DMS114 treated with DMSO at 0.1 percent for 48 hours (cell line): ENCODE data around the gene RGP1.
A peak's percentile ranks its signal among the peaks of the same experiment; 100 is the strongest.

ENCODE experiments used
- DNase-seq: peaks from one replicate; lab custom pipeline; 2025; ENCODE audit not compliant: unreplicated experiment; lab: John Stamatoyannopoulos, UW

The RGP1 gene

GRCh38 chr9:35771075-35771433, 22.0 kb downstream of the RGP1 start:
- DNase-seq = no peak

DNA sequence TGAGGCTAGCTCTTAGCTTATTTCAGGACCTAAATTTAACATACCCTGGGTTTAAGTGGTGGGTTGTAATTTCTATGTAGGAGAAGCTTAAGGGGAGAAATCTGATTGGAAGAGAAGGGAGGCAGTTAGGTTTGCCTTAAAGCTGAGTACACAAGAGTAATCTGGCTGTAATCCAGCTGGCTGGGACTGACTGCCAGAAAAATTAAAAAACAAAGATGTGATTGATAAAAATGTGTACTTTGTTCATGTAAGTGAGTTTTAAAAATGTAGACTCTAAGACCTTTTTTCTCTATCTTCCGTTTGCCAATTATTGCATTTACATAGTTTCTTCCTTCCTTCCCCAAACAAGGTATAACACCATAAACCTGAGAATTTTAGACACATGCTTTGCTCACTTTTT, 22.4 kb downstream of the RGP1 start:
- no peak for DNase-seq

DNA sequence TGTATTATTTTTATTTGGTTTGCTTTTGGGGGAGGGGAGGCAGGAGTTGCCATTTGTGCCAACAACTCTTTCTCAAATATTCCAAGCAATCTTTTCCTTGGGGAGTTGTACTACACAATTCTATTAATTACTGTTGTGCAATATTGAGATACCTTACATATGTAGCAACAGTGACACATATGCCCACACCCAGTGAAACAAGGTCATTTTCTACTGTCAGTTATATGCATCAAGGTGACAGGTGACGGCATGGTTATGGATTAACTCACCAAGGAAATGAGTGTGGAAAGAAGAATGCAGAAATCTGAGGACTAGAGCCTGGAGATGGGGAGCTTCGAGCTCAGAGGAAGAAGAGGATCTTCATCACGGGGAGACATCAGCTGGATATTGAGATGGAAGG, 22.9 kb downstream of the RGP1 start:
- no peak for DNase-seq

DNA sequence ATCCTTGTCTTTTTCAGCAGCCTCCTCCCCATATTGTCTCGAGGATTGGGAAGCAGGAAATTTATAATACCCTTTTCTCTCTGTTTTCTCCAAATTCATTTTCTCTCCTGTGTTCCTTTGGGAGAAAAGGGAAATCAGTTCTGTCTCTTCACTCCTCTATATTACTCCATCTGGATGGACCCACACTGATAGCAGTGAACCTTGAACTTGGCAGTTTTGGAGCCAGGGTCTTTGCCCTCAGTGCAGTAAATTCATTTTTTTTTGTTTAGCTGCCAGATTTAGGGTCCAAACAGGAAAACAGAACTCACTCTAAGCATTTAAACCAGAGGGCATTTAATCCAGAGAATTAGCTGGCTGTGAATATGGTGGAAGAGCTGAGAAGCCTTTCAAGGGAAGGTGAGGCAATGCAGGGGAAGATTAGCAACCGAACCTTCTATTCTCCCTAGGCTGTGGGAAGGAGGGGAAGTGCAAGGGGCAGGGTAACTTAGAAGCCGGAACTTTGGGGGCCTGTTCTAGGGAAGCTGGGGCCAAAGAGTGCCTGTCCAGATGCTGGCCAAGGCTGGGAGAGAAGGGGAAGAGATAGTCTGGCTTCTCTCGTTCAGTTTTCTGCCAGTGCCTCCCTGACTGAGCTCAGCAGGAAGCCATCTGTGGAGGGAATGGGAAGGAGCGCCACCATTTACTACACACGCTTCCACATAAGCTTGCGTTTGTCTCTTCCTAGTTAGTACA, 26.0 kb downstream of the RGP1 start:
- DNase-seq = no peak

GRCh38 chr9:35776018-35776417, 26.9 kb downstream of the RGP1 start:
- no peak for DNase-seq

DNA sequence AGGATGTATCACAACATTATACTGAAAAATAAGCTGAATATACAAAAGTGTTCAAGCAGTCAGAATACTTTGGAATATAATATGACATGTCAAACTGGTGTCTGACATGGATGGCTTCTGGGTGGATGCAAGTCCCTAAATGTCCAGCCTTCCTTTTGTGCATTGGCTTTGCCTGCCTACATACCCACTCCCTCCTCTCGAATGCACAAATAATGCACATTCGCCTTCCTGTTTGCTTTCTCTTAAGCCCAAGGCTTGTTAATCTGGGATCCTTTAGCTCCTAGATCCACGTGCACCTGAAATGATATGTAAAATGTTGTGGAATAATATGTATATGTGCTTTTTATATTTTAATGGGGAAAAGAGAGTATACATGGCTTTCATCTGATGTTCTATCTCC, 29.4 kb downstream of the RGP1 start:
- no peak for DNase-seq

DNA sequence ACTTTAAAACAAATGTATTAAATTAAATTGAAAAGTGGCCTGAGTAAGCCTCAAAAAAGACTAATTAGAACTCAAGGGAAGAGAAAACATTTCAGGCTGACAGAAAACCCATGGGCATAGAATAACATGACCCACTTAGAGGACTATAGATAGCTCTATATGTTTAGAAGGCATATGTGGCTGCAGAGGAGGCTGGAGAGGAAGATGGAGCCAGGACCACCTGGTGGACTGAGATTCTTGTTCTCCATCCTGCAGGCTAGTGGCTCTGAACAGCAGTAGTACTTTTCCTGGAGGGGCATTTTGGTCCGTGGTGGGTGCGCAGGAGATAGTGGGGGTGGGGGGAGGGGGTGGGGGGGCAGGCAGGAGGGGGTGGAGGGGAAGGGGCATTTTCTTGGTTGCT, 32.0 kb downstream of the RGP1 start:
- DNase-seq = no peak

GRCh38 chr9:35783418-35783817, 34.3 kb downstream of the RGP1 start:
- no peak for DNase-seq

- DNase-seq = no peak
Measured at GRCh38 chr9:35789541-35789940, 40.5 kb downstream of the RGP1 start.

DNA sequence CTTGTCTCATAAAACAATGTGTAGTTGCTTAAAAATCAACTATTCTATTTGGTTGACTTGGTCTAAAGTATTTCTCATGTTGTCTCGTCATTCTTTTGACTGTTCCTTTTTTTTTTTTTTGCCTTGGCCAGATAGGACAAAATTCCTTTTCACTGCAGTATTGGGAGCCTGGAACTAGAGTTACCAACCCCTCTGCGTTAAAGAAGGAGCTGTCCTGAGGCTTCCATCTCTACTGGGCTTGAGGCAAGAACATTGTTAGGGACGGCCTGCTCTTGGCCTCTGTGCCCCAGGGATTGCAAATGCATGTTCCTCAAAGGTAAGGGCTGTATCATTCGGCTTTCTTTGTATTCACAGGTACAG, 40.9 kb downstream of the RGP1 start:
- no peak for DNase-seq

GRCh38 chr9:35790385-35791296, 41.6 kb downstream of the RGP1 start:
- DNase-seq = peak; percentile 64

DNA sequence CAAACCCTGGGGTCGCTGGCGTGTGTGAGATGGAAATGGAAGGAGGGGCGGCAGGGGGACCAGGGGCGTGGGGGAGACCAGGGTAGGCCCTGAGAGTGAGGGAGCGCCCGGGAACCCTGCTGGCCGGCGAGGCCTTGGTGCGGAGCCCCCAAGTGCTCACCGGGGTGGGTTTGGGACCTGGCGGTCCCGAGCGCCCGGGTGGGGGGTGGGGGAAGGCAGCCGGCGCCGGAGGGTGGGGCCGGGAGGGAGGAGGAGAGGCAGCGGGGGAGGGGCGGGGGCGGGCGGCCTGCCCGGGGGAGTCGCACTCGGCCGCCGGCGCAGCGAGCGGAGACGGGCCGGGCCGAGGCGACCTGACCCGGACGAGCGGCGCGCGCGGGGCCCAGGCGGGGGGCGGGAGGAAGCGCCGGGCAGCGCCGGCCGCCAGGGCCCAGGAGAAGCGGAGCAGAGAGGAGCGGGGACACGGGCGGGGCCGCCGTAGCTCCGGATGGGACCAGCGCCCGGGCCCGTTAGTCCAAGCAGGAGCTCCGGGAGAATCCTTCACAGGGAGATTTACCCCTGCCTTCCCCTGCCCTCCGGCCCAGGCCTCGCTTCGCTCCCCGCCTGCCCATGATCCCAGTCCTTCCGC, 42.3 kb downstream of the RGP1 start, which contains the start of gene NPR2:
NPR2 (plus strand) TSS at position 295 of the 625 bp plus-strand sequence. CDS start 818 bp downstream, outside the sequence.
- no peak for DNase-seq

DNA sequence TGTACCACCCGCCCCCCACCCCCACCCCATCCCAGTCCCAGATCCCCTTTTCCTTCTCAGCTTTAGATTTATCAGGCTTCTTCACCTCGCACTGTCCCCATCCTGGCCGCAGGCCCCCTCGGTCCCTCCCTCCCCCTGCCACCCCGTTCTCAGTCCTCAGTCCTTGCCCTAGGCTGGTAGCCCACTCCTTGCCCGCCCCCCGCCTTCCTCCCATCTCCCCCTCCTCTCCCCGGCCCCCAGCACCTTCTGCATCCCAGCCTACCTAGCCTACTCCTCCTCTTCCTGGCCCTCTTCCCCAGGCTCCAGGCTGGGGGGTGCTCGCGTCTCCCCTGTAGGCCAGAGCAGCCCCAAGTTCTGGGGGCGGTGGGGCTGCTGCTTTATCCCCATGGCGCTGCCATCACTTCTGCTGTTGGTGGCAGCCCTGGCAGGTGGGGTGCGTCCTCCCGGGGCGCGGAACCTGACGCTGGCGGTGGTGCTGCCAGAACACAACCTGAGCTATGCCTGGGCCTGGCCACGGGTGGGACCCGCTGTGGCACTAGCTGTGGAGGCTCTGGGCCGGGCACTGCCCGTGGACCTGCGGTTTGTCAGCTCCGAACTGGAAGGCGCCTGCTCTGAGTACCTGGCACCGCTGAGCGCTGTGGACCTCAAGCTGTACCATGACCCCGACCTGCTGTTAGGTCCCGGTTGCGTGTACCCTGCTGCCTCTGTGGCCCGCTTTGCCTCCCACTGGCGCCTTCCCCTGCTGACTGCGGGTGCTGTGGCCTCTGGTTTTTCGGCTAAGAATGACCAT, 43.1 kb downstream of the RGP1 start:
- DNase-seq = no peak

DNA sequence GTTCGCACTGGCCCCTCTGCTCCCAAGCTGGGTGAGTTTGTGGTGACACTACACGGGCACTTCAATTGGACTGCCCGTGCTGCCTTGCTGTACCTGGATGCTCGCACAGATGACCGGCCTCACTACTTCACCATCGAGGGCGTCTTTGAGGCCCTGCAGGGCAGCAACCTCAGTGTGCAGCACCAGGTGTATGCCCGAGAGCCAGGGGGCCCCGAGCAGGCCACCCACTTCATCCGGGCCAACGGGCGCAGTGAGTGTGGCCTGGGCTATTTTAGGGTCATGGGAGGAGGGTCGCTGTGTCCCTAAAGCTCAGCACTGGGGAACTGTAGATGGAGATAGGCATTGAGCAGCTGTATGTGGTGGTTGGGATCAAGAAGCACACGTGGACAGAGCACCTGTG, 43.7 kb downstream of the RGP1 start:
- DNase-seq = no peak

GRCh38 chr9:35793461-35793860, 44.4 kb downstream of the RGP1 start:
- no peak for DNase-seq

DNA sequence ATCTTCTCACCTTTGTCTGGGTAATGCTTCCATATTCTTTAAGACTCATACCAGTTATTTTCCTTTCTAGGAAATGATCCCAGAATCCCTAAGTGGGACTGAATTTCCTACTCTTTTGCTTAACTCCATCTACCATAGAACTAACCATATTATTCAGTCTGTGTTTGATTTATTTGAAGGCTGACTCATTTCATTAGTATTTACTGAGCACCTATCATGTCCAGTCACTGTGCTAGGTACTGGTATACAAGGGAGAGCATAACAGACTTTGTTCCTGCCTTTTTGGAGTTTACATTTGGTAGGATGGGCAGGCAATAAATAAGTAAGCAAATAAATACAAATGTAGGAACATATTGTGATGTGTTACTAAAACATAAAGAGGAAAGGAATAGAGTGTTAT, 46.6 kb downstream of the RGP1 start:
- no peak for DNase-seq

DNA sequence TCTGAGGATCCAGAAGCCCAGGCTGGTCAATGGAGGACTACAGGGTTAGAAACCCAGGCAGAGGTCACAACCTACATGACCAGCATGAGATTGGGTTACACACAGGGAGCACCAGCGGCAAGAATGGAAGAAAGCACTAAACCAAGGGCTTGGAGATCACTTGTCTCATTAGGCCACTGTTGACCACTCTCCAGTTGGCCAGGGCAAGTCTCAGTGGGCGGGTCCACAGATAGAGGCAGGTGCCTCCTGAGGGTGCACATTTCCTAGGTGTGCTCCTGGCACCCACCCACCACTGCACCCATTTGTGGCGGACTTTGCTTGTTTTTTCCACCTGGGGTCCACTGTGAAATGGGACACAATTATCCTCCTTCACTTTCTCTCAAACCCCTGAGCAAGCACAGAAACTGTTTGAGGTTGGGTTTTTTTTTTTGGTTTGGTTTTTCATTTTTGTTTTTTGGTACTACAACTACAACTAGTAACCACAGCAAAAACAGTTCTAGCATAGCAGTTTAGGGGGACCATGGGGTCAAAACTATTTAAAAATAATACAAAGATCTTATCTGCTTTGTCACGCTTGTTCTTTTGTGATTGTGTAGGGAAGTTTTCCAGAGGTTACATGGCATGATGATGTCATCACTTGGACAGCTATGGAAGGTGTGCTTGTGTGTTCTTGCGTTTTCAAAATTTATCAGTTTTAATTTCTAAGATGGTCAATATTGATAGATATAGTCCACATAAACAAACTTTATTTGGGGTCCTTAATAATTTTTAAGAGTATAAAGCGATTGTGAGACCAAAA, 48.4 kb downstream of the RGP1 start:
- DNase-seq = no peak

- DNase-seq = no peak
Measured at GRCh38 chr9:35798658-35799374, 49.7 kb downstream of the RGP1 start.

DNA sequence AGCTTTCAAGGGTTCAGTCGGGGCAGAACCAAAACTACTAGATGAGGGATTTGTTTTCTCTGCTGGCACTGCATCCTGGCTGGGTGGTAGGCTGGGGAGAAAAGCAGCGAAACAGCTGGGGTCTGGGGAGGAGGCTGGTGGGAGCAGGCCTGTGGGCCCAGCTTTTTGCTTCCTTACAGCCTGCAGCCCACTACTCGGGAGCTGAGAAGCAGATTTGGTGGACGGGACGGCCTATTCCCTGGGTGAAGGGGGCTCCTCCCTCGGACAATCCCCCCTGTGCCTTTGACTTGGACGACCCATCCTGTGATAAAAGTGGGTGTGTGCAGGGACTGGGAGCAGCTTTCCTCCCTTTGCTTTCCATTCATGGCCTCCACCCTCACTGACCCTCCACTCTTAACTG, 51.4 kb downstream of the RGP1 start:
- no peak for DNase-seq
